ENCODE data around the gene NPIPA1.
"Not testable (repeated sequence)": the region's sequence is repeated elsewhere in the genome, so short reads cannot be mapped to it uniquely, and the experiment has no call there.

The NPIPA1 gene

GRCh38 chr16:14976971-14977736, 39.9 kb downstream of the NPIPA1 start:
- in situ Hi-C loops (cut with MboI; ENCODE audit: low sequenced_read_pairs), result not testable (repeated sequence)

DNA sequence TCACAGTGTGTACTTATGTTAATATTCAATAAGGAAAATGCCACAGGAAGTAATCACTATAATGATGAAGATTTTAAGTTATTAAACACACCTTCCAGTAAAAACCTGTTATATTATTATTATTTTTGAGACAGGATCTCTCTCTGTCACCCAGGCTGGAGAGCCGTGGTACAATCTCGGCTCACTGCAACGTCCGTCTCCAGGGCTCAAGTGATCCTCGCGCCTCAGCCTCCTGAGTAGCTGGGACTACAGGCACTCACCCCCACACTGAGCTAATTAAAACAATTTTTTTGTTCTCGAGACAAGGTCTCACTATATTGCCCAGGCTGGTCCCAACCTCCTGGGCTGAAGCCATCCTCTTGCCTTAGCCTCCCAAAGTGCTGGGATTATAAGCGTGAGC, 41.0 kb downstream of the NPIPA1 start:
- in situ Hi-C loops (cut with MboI; ENCODE audit: low sequenced_read_pairs), result not testable (repeated sequence)

DNA sequence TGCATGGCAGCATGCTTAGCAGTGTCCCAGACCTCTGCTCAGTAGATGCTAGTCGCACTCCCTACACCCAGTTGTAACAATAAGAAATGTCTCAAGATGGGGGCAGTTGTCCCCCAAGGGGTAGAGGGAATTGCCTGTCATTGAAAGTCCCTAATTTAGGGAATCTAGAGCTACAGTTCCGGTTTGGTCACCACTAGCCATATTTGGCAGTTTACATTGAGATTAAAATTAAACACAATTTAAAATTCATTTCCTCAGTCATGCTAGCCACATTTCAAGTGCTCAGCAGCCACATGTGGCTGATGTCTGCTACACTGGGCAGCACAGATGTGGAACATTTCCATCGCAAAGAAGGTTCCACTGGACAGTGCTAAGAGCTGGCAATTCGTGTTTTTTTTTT, 41.7 kb downstream of the NPIPA1 start:
- in situ Hi-C loops (cut with MboI; ENCODE audit: low sequenced_read_pairs), result not testable (repeated sequence)

GRCh38 chr16:14981234-14981633, 44.0 kb downstream of the NPIPA1 start:
- in situ Hi-C loops (cut with MboI; ENCODE audit: low sequenced_read_pairs), result not testable (repeated sequence)

DNA sequence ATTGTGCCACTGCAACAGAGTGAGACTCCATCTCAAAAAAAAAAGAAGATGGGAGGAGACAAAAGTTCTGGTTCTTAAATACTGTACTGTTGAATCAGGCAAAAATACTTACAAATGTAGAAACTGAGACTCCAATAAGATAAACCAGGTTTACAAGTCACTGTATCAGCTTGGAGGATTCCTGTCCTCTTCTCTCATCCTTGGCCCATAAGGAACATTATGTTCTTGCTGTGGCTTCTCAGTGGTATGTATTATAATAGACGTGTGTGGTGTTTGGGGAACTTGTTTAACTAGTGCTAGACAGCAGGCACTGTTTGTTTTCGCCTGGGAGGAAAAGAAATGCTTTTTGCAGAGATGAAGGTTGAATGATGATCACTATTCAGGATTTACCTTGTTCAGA, 45.3 kb downstream of the NPIPA1 start:
- in situ Hi-C loops (cut with MboI; ENCODE audit: low sequenced_read_pairs), result not testable (repeated sequence)

- in situ Hi-C loops (cut with MboI; ENCODE audit: low sequenced_read_pairs), result not testable (repeated sequence)
Observed at GRCh38 chr16:14988092-14988491, 50.8 kb downstream of the NPIPA1 start.

- in situ Hi-C loops (cut with MboI; ENCODE audit: low sequenced_read_pairs), result not testable (repeated sequence)
Observed at GRCh38 chr16:14988661-14989191, 51.5 kb downstream of the NPIPA1 start.

DNA sequence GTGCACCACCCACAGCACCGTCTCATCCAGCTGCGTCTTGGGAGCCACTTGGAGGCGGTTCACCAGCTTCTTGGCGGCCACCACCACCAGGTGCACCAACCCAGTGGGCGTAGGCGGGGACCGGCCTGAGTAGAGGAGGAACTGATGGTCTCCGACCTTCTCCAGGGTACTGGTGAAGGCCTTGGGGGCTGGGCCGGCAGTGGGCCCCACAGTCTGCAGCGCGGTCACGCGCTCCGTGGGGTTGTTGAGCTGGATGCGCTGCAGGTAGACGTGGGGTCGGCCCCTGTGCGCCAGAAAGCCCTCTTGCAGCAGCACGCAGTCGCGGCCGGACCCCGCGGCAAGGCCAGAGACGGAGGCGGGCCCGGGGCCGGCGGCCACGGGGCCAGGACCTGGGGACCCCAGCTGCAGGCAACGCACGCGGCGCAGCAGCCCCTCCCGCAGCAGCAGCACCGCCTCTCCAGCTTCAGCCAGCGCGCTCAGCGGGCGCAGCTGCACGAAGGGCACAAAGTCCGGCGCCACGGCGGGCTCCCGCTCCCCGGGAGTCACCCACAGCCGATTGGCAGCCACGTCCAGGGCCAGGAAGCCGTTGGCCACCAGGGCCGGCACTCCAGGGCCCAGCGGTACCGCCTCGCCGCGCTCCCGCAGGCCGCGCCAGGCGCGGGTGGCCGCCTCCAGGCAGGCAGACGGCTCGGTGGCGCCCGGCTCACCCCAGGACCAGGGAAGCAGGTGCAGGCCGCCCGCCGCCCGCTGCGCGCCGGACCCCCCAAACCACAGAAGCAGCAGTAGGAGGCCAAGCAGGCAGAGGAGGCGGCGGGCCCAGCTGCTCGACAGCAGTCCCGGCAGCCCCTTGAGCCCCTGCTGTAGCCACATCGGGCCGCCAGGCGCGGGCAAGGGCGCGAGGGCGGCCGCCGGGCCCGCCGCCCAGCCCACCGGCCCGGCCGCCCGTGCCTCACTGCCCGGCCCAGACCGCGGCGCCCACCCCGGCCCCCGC, 52.3 kb downstream of the NPIPA1 start:
- in situ Hi-C loops (cut with MboI; ENCODE audit: low sequenced_read_pairs), result not testable (repeated sequence)

DNA sequence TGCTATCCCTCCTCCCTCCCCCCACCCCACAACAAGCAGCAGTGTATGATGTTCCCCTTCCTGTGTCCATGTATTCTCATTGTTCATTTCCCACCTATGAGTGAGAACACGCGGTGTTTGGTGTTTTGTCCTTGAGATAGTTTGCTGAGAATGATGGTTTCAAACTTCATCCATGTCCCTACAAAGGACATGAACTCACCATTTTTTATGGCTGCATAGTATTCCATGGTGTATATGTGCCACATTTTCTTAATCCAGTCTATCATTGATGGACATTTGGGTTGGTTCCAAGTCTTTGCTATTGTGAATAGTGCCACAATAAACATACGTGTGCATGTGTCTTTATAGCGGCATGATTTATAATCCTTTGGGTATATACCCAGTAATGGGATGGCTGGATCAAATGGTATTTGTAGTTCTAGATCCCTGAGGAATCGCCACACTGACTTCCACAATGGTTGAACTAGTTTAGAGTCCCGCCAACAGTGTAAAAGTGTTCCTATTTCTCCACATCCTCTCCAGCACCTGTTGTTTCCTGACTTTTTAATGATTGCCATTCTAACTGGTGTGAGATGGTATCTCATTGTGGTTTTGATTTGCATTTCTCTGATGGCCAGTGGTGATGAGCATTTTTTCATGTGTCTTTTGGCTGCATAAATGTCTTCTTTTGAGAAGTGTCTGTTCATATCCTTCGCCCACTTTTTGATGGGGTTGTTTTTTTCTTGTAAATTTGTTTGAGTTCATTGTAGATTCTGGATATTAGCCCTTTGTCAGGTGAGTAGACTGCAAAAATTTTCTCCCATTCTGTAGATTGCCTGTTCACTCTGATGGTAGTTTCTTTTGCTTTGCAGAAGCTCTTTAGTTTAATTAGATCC, 56.3 kb downstream of the NPIPA1 start:
- in situ Hi-C loops (cut with MboI; ENCODE audit: low sequenced_read_pairs), result not testable (repeated sequence)

DNA sequence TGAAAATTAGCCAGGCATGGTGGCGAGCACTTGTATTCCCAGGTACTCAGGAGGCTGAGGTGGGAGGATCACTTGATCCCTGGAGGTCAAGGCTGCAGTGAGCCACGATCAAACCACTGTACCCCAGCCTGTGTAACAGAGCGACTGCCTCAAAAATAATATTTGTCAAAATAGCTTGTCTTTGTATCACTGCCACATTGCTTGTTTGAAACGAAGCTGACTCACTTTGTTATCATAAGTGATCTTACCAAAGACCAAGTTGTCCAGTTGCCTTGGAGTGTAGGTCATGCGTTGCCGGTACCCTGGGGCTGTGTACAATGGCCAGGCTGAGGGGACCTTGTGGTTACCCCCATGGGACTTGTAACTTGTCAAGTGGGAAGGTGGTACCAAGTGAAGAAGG, 59.5 kb downstream of the NPIPA1 start:
- in situ Hi-C loops (cut with MboI; ENCODE audit: low sequenced_read_pairs), result not testable (repeated sequence)

DNA sequence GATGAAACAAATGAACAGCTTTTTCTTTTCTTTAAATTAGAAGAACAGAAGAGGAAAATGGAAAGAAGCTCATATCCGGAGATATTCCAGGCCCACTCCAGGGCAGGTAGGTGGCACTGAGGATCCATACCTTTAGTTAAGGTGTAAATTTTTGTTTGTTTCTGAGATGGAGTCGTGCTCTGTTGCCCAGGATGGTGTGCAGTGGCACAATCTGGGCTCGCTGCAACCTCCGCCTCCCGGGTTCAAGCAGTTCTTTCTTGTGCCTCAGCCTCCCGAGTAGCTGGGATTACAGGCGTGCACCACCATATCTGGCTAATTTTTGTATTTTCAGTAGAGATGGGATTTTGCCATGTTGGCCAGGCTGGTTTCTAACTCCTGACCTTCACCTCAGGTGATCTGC, 61.1 kb downstream of the NPIPA1 start:
- in situ Hi-C loops (cut with MboI; ENCODE audit: low sequenced_read_pairs), result not testable (repeated sequence)

- in situ Hi-C loops (cut with MboI; ENCODE audit: low sequenced_read_pairs), result not testable (repeated sequence)
Observed at GRCh38 chr16:14999845-15000244, 62.6 kb downstream of the NPIPA1 start.

All from HL-60/S4 (cell line).